GM12878 (cell line): ENCODE measurements around the gene SPG7. TPM values are rescaled to one million over a fixed set of nuclear protein-coding genes. Genes with fewer than 3 reads are reported as not detected.

ENCODE experiments used
- CBX5 ChIP-seq: sonication (generic); IDR thresholded peaks from 2 replicates; pipeline ENCODE4 v1.6.1; 2016; ENCODE audit warnings: low read depth, moderate library complexity, mild to moderate bottlenecking, inconsistent platforms
- EZH2 ChIP-seq: IDR thresholded peaks from 2 replicates; pipeline ENCODE4 v1.6.1; 2012; ENCODE audit warnings: low read depth, mild to moderate bottlenecking, control low read depth, inconsistent platforms, low read length, borderline replicate concordance; ENCODE audit not compliant: control insufficient read depth
- FOXK2 ChIP-seq: fragments of 450-650 bp; IDR thresholded peaks from 2 replicates; pipeline ENCODE4 v1.6.1; 2017; ENCODE audit warnings: mild to moderate bottlenecking, moderate library complexity
- FOXM1 ChIP-seq: IDR thresholded peaks from 2 replicates; pipeline ENCODE4 v1.6.1; 2012; ENCODE audit warnings: low read depth, mild to moderate bottlenecking, inconsistent platforms, low read length, moderate library complexity
- GABPA ChIP-seq: IDR thresholded peaks from 2 replicates; pipeline ENCODE4 v1.6.1; 2014; ENCODE audit warnings: antibody characterized with exemption, low read depth, mild to moderate bottlenecking, inconsistent platforms
- IRF3 ChIP-seq: fragments of 450-650 bp; IDR thresholded peaks from 2 replicates; pipeline ENCODE4 v1.6.1; 2014; ENCODE audit warnings: mild to moderate bottlenecking
- JUND ChIP-seq: IDR thresholded peaks from 2 replicates; pipeline ENCODE4 v1.6.1; 2012; ENCODE audit warnings: low read depth, mild to moderate bottlenecking, low read length, improper control_type of control experiment, moderate library complexity
- KAT2A ChIP-seq: conservative IDR thresholded peaks from 2 replicates; pipeline ENCODE4 v1.6.1; 2011; ENCODE audit warnings: low read depth, low read length; ENCODE audit not compliant: control insufficient read depth
- LARP7 ChIP-seq: fragments of 450-650 bp; IDR thresholded peaks from 2 replicates; pipeline ENCODE4 v1.6.1; 2017; ENCODE audit warnings: mild to moderate bottlenecking
- MTA2 ChIP-seq: fragments of 450-650 bp; IDR thresholded peaks from 2 replicates; pipeline ENCODE4 v1.6.1; 2016; ENCODE audit warnings: low read depth, mild to moderate bottlenecking, moderate library complexity
- NFIC ChIP-seq: IDR thresholded peaks from 2 replicates; pipeline ENCODE4 v1.6.1; 2012; ENCODE audit warnings: low read depth, mild to moderate bottlenecking, inconsistent platforms, low read length, moderate library complexity
- NFYB ChIP-seq: IDR thresholded peaks from 2 replicates; pipeline ENCODE4 v1.6.1; 2011; ENCODE audit warnings: low read depth, mild to moderate bottlenecking, low read length, improper control_type of control experiment, moderate library complexity; ENCODE audit not compliant: insufficient read depth
- NRF1 ChIP-seq: conservative IDR thresholded peaks from 2 replicates; pipeline ENCODE4 v1.6.1; 2011; ENCODE audit warnings: mild to moderate bottlenecking, low read depth, low read length, improper control_type of control experiment
- PAX8 ChIP-seq: fragments of 450-650 bp; IDR thresholded peaks from 2 replicates; pipeline ENCODE4 v1.6.1; 2017; ENCODE audit warnings: mild to moderate bottlenecking, moderate library complexity
- RELA ChIP-seq: fragments of 450-650 bp; IDR thresholded peaks from 2 replicates; pipeline ENCODE4 v1.8.0; 2014; ENCODE audit warnings: borderline replicate concordance; ENCODE audit not compliant: partially characterized antibody
- SREBF2 ChIP-seq: IDR thresholded peaks from 2 replicates; pipeline ENCODE4 v1.6.1; 2012; ENCODE audit warnings: mild to moderate bottlenecking, low read length
- TBL1XR1 ChIP-seq: IDR thresholded peaks from 2 replicates; pipeline ENCODE4 v1.6.1; 2012; ENCODE audit warnings: low read depth, low read length, improper control_type of control experiment
- TCF12 ChIP-seq: IDR thresholded peaks from 2 replicates; pipeline ENCODE4 v1.6.1; 2011; ENCODE audit warnings: low read depth, mild to moderate bottlenecking, low read length
- TCF3 ChIP-seq: IDR thresholded peaks from 2 replicates; pipeline ENCODE4 v1.6.1; 2012; ENCODE audit warnings: low read depth, mild to moderate bottlenecking, low read length, borderline replicate concordance; ENCODE audit not compliant: insufficient read depth
- WRNIP1 ChIP-seq: IDR thresholded peaks from 2 replicates; pipeline ENCODE4 v1.6.1; 2011; ENCODE audit warnings: low read depth, low read length, improper control_type of control experiment, borderline replicate concordance
- ZBTB40 ChIP-seq: fragments of 450-650 bp; IDR thresholded peaks from 2 replicates; pipeline ENCODE4 v1.6.1; 2016; ENCODE audit warnings: mild to moderate bottlenecking, moderate library complexity, borderline replicate concordance
- ZNF207 ChIP-seq: fragments of 450-650 bp; IDR thresholded peaks from 2 replicates; pipeline ENCODE4 v1.6.1; 2014; ENCODE audit warnings: antibody characterized with exemption, mild to moderate bottlenecking, borderline replicate concordance
- ZNF217 ChIP-seq: fragments of 450-650 bp; IDR thresholded peaks from 2 replicates; pipeline ENCODE4 v1.6.1; 2017; ENCODE audit warnings: antibody characterized with exemption, mild to moderate bottlenecking
- ZSCAN29 ChIP-seq: fragments of 450-650 bp; IDR thresholded peaks from 2 replicates; pipeline ENCODE4 v1.6.1; 2017; ENCODE audit warnings: mild to moderate bottlenecking, moderate library complexity
- polyA plus RNA-seq, 11 experiments: library from polyadenylated mRNA; depleted of rRNA in 4 of 11; unstranded in 6 of 11; stranded (reverse) in 5 of 11; fragments of >200 nt; fragmentation: Nextera tagmentation in 4 of 11; fragmentation: Illumina TruSeq in 1 of 11; extraction: Ambion mirVana in 4 of 11; extraction: Trizol in 1 of 11; gene quantifications; 1 replicate in 1 of 11; 2 replicates in 10 of 11; pipeline versions ENCODE4 v1.2.1 to v1.2.3, GENCODE V29; 2011 to 2016; ENCODE audit warnings: inconsistent platforms in 2 of 11, missing spikeins in 2 of 11, low read depth in 1 of 11
- total RNA-seq, 4 experiments: library from RNA; depleted of rRNA in 3 of 4; stranded (reverse); fragments of >200 nt in 3 of 4; fragmentation: Illumina TruSeq in 1 of 4; extraction: Trizol in 1 of 4; gene quantifications; 2 replicates each; pipeline versions ENCODE4 v1.2.1 to v1.2.3, GENCODE V29; 2013 to 2021
- TF ChIP-seq, protein P1 (sequence below): IDR thresholded peaks from 2 replicates; pipeline ENCODE4 v1.6.1; 2012; ENCODE audit warnings: low read depth, low read length, improper control_type of control experiment

Gene SPG7
- total and polyA plus RNA-seq, 10 of the 15 experiments (the other 5 are each of a cell fraction or from before 2014, with no cell fraction given), result 5.9 to 75.9 (median 52.5) TPM

DNA sequence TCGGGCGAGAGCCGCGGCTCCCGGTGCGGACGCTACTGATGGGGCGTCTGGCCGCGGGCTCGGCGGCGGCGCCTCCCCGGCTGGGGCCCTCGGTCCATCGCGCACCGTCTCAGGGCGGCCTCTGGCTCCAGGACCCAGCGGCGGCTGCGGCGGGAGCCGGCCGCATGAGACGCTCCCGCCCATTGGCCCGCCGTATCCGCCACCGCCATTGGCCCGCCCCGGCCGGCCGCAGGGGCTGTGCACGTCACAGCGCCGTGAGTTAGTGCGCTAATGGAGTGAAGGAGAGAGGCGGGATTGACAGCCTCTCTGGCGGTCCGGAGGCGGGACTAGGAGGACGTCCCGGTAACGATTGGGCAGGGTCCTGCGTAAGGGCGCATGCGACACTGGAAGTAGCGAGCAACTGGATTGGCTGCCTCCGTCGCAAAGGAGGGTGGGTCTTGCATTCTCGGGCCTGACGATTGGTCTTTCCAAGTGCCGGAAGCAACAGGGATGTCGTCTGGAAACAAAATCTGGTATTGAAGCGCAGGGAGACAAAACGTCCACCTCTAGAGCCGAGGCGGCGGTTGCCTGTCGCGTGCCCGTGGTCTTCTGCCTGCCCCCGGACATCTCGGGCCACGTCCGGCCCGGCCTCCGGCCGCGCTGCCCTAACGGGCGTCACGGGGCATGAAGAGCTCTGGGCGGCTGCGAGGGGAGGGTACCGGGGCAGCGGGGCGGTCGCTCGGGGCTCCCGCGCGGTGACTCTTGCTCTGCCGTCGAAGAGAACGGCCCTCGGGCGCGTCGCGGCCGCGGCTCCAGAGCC lies 17.6 kb upstream of the SPG7 start, which contains the start of gene ANKRD11 (continued):
- TF ChIP-seq ZBTB40 (peak; percentile 30; the same call in 1 of the 2 replicates), EZH2 (no peak), WRNIP1 (no peak), NFYB (peak; percentile 91), JUND (0 out of 2 replicates have a peak, but pooled peaks have one; percentile 6), CBX5 (no peak), FOXK2 (peak; percentile 65; the same call in 1 of the 2 replicates), RELA (peak; percentile 20), TCF12 (peak; percentile 32; the same call in 1 of the 2 replicates), TCF3 (0 out of 2 replicates have a peak, but pooled peaks have one; percentile 59), PAX8 (no peak), NRF1 (peak; percentile 41), IRF3 (peak; percentile 96), SREBF2 (peak; percentile 80), GABPA (no peak; the same call in 1 of the 2 replicates), NFIC (no peak), KAT2A (no peak), ZNF207 (0 out of 2 replicates have a peak, but pooled peaks have one; percentile 25), ZSCAN29 (no peak; the same call in 1 of the 2 replicates), MTA2 (no peak), FOXM1 (no peak), TBL1XR1 (peak; percentile 64; the same call in 1 of the 2 replicates), LARP7 (peak; percentile 94), ZNF217 (no peak)
- TF ChIP-seq, protein P1, sequence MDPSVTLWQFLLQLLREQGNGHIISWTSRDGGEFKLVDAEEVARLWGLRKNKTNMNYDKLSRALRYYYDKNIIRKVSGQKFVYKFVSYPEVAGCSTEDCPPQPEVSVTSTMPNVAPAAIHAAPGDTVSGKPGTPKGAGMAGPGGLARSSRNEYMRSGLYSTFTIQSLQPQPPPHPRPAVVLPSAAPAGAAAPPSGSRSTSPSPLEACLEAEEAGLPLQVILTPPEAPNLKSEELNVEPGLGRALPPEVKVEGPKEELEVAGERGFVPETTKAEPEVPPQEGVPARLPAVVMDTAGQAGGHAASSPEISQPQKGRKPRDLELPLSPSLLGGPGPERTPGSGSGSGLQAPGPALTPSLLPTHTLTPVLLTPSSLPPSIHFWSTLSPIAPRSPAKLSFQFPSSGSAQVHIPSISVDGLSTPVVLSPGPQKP, result 0 out of 2 replicates have a peak, but pooled peaks have one; percentile 50
